K562 (cell line): ENCODE measurements around the gene ZNF791. TPM values are rescaled to one million over a fixed set of nuclear protein-coding genes. Genes with fewer than 3 reads are reported as not detected.

Source experiments
- ATAC-seq: fragments of 200-7000 bp; cut with Tn5 transposase; 3 replicates; pipeline ENCODE4 v1.9.1; 2020; ENCODE audit warnings: moderate library complexity
- BruUV-seq: library from RNA; stranded (reverse); fragments of 400-500 nt; replicated peaks from 2 replicates; lab custom pipeline; 2021; lab: Mats Ljungman, UMichigan
- CTCF ChIA-PET: fragments of 300-600 bp; formaldehyde crosslinking; extraction: SDS; loops from one replicate; lab custom pipeline; 2021; ENCODE audit warnings: low intra/inter-chr PET ratio; lab: Yijun Ruan, JAX
- POLR2A ChIA-PET: fragments of 300-600, 350-650 bp; sonication (Branson Sonifier 250); formaldehyde crosslinking; extraction: SDS; loops from one replicate; lab custom pipeline; 2021; ENCODE audit warnings: antibody characterized with exemption, inconsistent platforms; lab: Yijun Ruan, JAX
- DNase-seq, 4 experiments: peaks; one replicate each; pipeline versions ENCODE4 v3.0.0 to v3.0.0-alpha.2; 2011 to 2018; ENCODE audit warnings: low spot score in 3 of 4, mixed read lengths in 3 of 4; ENCODE audit errors: extremely low read depth in 1 of 4
- FAIRE-seq: peaks from 2 replicates; lab custom pipeline; 2011; peaks lifted over from hg19 to GRCh38; lab: Jason Lieb, UNC
- H2AFZ ChIP-seq: 2 replicates; pipeline ENCODE4 v1.6.0; 2011; ENCODE audit warnings: low read depth, low read length, control low read depth, inconsistent platforms
- H3K27ac ChIP-seq: fragments of 200-600 bp; 3 replicates; pipeline ENCODE4 v1.8.0; 2011; ENCODE audit warnings: low read depth, mild to moderate bottlenecking, control low read depth, inconsistent platforms, low read length, moderate library complexity, mixed read lengths; ENCODE audit errors: extremely low read depth
- H3K27me3 ChIP-seq, 2 experiments: fragments of 300-600 bp in 1 of 2; 2 replicates in 1 of 2; 3 replicates in 1 of 2; pipeline versions ENCODE4 v1.6.0 to v1.8.0; 2011; ENCODE audit warnings: inconsistent platforms in 2 of 2, low read length in 2 of 2, mild to moderate bottlenecking in 1 of 2, mixed read lengths in 1 of 2, moderate library complexity in 1 of 2; ENCODE audit not compliant: control insufficient read depth in 2 of 2, insufficient read depth in 2 of 2
- H3K36me3 ChIP-seq: fragments of 300-600 bp; 3 replicates; pipeline ENCODE4 v1.8.0; 2011; ENCODE audit warnings: mild to moderate bottlenecking, low read length, inconsistent platforms; ENCODE audit not compliant: control insufficient read depth, insufficient read depth
- H3K4me1 ChIP-seq, 2 experiments: fragments of 200-600 bp in 1 of 2; replicated peaks in 1 of 2; 2 replicates in 1 of 2; 3 replicates in 1 of 2; pipeline versions ENCODE4 v1.5.1 to v1.8.0; 2011; ENCODE audit warnings: inconsistent platforms in 2 of 2, low read length in 2 of 2, mild to moderate bottlenecking in 1 of 2, mixed read lengths in 1 of 2, moderate library complexity in 1 of 2; ENCODE audit not compliant: control insufficient read depth in 2 of 2, insufficient read depth in 2 of 2
- H3K4me2 ChIP-seq: 2 replicates; pipeline ENCODE4 v1.6.1; 2011; ENCODE audit warnings: low read length, control low read depth, inconsistent platforms, mixed read lengths; ENCODE audit not compliant: insufficient read depth
- H3K4me3 ChIP-seq: fragments of 200-600 bp; sonication (generic), shearing (Covaris generic); 2 replicates; pipeline ENCODE4 v1.5.1; 2016; ENCODE audit warnings: control low read depth, inconsistent platforms
- H3K79me2 ChIP-seq: fragments of 200-600 bp; 3 replicates; pipeline ENCODE4 v1.8.0; 2011; ENCODE audit warnings: low read length, inconsistent platforms; ENCODE audit not compliant: control insufficient read depth, insufficient read depth
- H3K9ac ChIP-seq, 2 experiments: 2 replicates each; pipeline versions ENCODE4 v1.6.0 to v1.6.1; 2011; ENCODE audit warnings: low read depth in 2 of 2, low read length in 2 of 2, control low read depth in 1 of 2, inconsistent platforms in 1 of 2, mild to moderate bottlenecking in 1 of 2, mixed read lengths in 1 of 2; ENCODE audit not compliant: insufficient read depth in 1 of 2
- H3K9me1 ChIP-seq: one replicate; pipeline ENCODE4 v1.6.0; 2011; ENCODE audit warnings: inconsistent platforms, mild to moderate bottlenecking, low read length, moderate library complexity; ENCODE audit not compliant: control insufficient read depth, insufficient read depth
- H3K9me3 ChIP-seq: replicated peaks from 2 replicates; pipeline ENCODE4 v1.5.1; 2011; ENCODE audit warnings: low read depth, low read length, inconsistent platforms; ENCODE audit not compliant: control insufficient read depth, insufficient read depth
- H4K20me1 ChIP-seq: replicated peaks from 2 replicates; pipeline ENCODE4 v1.6.1; 2011; ENCODE audit warnings: low read length, inconsistent platforms, mixed read lengths; ENCODE audit not compliant: control insufficient read depth, insufficient read depth
- CHCHD3 ChIP-seq: fragments of 250-450 bp; sonication (Bioruptor Pico); IDR thresholded peaks from 2 replicates; pipeline ENCODE4 v2.1.2; 2022; ENCODE audit warnings: mild to moderate bottlenecking
- MTA1 ChIP-seq: fragments of 450-650 bp; IDR thresholded peaks from 2 replicates; pipeline ENCODE4 v1.6.1; 2017; ENCODE audit warnings: borderline replicate concordance
- ZNF561 ChIP-seq: fragments of 450-650 bp; formaldehyde crosslinking; conservative IDR thresholded peaks from 2 replicates; pipeline ENCODE4 v1.4.0; 2020; ENCODE audit warnings: mild to moderate bottlenecking, moderate library complexity
- WGBS: fragments of 100-300 bp; shearing (Covaris generic); methylation state at CpG from one replicate; pipeline ENCODE4 v1.1.6; 2016; ENCODE audit warnings: low coverage, mixed read lengths; ENCODE audit not compliant: insufficient coverage; ENCODE audit errors: missing lambda C conversion rate; 5-methylcytosine and 5-hydroxymethylcytosine counted together
- in situ Hi-C: fragments of 300-500 bp; cut with MboI; formaldehyde crosslinking; loops from 4 replicates; pipeline ENCODE4 v1.15.0; 2018; ENCODE audit warnings: inconsistent platforms, mixed read lengths
- intact Hi-C: fragments of 100-400 bp; cut with micrococcal nuclease; formaldehyde crosslinking; loops from 2 replicates; pipeline ENCODE4 v1.14.2; 2022
- polyA plus RNA-seq, 8 experiments: library from polyadenylated mRNA; depleted of rRNA in 4 of 8; stranded (reverse) in 5 of 8; unstranded in 3 of 8; fragments of >200 nt; fragmentation: Nextera tagmentation in 2 of 8; fragmentation: Illumina TruSeq in 1 of 8; extraction: Ambion mirVana in 2 of 8; extraction: Trizol in 1 of 8; gene quantifications; 2 replicates each; pipeline versions ENCODE4 v1.2.1 to v1.2.3, GENCODE V29; 2011 to 2014; ENCODE audit warnings: inconsistent platforms in 1 of 8, missing spikeins in 1 of 8
- total RNA-seq, 7 experiments: library from RNA; depleted of rRNA in 6 of 7; stranded (reverse); fragments of >200 nt in 6 of 7; fragmentation: Illumina TruSeq in 2 of 7; extraction: Trizol in 2 of 7; gene quantifications; 2 replicates each; pipeline versions ENCODE4 v1.2.1 to v1.2.3, GENCODE V29; 2011 to 2021; ENCODE audit warnings: low replicate concordance in 1 of 7
- TF ChIP-seq, protein P1 (sequence below): fragments of 250-450 bp; sonication (Bioruptor Pico); IDR thresholded peaks from 2 replicates; pipeline ENCODE4 v1.5.0; 2021; ENCODE audit warnings: mild to moderate bottlenecking, moderate library complexity
- TF ChIP-seq, protein P2 (sequence below): sonication (generic); formaldehyde crosslinking; IDR thresholded peaks from 2 replicates; pipeline ENCODE4 v1.8.0; 2023; ENCODE audit warnings: mild to moderate bottlenecking, missing genetic modification reagents
- TF ChIP-seq, protein P3 (sequence below), 2 experiments: IDR thresholded peaks; 2 replicates each; pipeline ENCODE4 v1.6.1; 2011; ENCODE audit warnings: borderline replicate concordance in 1 of 2, control low read depth in 1 of 2, low read depth in 1 of 2, low read length in 1 of 2, mild to moderate bottlenecking in 1 of 2, mixed read lengths in 1 of 2, moderate library complexity in 1 of 2; ENCODE audit not compliant: insufficient read depth in 1 of 2, insufficient read length in 1 of 2, poor library complexity in 1 of 2, severe bottlenecking in 1 of 2; ENCODE audit errors: extremely low read depth in 1 of 2
- TF ChIP-seq, protein P4 (sequence below): sonication (generic); formaldehyde crosslinking; IDR thresholded peaks from 2 replicates; pipeline ENCODE4 v1.9.0; 2022; ENCODE audit warnings: mild to moderate bottlenecking, missing genetic modification reagents

The ZNF791 gene
- total and polyA plus RNA-seq, 9 of the 15 experiments (the other 6 are each of a cell fraction or from before 2014, with no cell fraction given) = 7.8 to 22.7 (median 13.1) TPM

DNA sequence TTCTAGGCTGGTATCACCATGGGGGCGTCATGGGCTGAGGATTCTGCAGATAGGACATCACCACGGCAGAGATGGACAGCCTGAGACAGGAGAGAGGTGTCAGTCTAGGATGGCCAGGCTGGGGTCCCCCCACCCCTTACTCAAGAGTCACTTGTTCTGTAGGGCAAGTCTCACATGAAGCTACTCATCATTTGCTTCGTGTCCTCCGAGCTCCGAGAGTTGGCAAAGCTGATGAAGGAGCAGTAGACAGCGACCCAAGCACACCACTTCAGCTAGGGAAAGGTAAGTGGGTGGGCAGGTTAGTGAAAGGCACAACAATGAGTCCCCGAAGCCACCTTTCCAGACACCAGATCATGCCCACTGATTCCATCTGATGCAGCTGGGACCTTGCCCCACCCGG is 57.6 kb downstream of the ZNF791 start:
- ATAC-seq = no peak
- Histone ChIP-seq H4K20me1 (peaks cover 5% of the 10 kb centered on the region; the same call in 1 of the 2 replicates), H3K79me2 (peaks cover 34% of the 10 kb centered on the region), H3K4me3 (peak overlapping the region; percentile 74), H3K9me3 (no peaks in the 10 kb centered on the region), H3K9me1 (no peaks in the 10 kb centered on the region), H2AFZ (no peak overlapping the region; the same call in 1 of the 2 replicates), H3K4me2 (peak overlapping the region; percentile 88), H3K27me3 (no peaks in the 10 kb centered on the region), H3K27ac (peak overlapping the region; percentile 94; the same call in 2 of the 3 replicates), H3K9ac (peak overlapping the region; percentile 88 to 100; a peak in 3 of 4 replicates), H3K4me1 (peaks cover 18 to 57% of the 10 kb centered on the region in 2 experiments; a peak in 4 of 5 replicates), H3K36me3 (peaks cover 34% of the 10 kb centered on the region; the same call in 2 of the 3 replicates)
- no peak for TF ChIP-seq ZNF561 (CRISPR knock-in tag)
- POLR2A ChIA-PET = interaction anchor here (0.5 to 4.7 kb wide), 5 partner anchors 12 to 853 kb away, joined by 3 to 39 read pairs (median 4); partner anchors contain the start of genes DHPS and ZNF442
- no peak for FAIRE-seq
- in situ Hi-C loops (no loop called here), intact Hi-C loops (no loop called here)
- CTCF ChIA-PET = no interaction called here
- BruUV-seq = no TSS peak
- DNase-seq = no peak
- WGBS = 15% methylated on average over 8 of the region's 8 CpGs

DNA sequence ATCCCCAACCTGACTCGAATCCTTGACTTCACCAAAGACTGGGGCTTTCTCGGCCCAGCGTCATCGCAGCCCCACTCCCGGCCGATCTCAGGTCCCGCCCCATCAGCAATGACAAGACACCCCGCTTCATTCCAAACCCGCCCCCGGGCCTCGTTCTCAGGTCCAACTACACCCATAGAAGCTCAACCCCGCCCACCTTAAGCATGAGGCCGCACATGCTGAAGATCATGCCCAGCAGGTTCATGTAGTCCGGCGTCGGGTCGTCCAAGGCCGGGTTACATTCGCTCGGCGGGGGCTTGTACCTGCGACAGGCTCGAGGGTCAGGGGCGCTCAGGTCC is 58.2 kb downstream of the ZNF791 start:
- Histone ChIP-seq H3K27ac (peak overlapping the region; percentile 94), H3K79me2 (peaks cover 34% of the 10 kb centered on the region), H3K9me3 (no peaks in the 10 kb centered on the region), H3K4me2 (peak overlapping the region; percentile 88), H3K4me3 (peak overlapping the region; percentile 74), H2AFZ (peak overlapping the region; percentile 98), H3K9me1 (no peaks in the 10 kb centered on the region), H4K20me1 (peaks cover 5% of the 10 kb centered on the region; the same call in 1 of the 2 replicates), H3K27me3 (no peaks in the 10 kb centered on the region), H3K4me1 (peaks cover 18 to 57% of the 10 kb centered on the region in 2 experiments; a peak in 4 of 5 replicates), H3K9ac (peak overlapping the region; percentile 88 to 100), H3K36me3 (peaks cover 37% of the 10 kb centered on the region; the same call in 2 of the 3 replicates)
- DNase-seq = peak; percentile 65 to 80 (median 77)
- no peak for FAIRE-seq
- ChIA-PET POLR2A (interaction anchor here (0.5 to 4.7 kb wide), 6 partner anchors 11 to 854 kb away, joined by 3 to 39 read pairs (median 4); partner anchors contain the start of genes DHPS and ZNF442), CTCF (no interaction called here)
- peak; percentile 14 for ATAC-seq
- BruUV-seq = TSS peak; percentile 77
- in situ Hi-C loops (no loop called here), intact Hi-C loops (no loop called here)
- under 1% methylated on average over 22 of the region's 24 CpGs for WGBS
- TF ChIP-seq, protein P1, sequence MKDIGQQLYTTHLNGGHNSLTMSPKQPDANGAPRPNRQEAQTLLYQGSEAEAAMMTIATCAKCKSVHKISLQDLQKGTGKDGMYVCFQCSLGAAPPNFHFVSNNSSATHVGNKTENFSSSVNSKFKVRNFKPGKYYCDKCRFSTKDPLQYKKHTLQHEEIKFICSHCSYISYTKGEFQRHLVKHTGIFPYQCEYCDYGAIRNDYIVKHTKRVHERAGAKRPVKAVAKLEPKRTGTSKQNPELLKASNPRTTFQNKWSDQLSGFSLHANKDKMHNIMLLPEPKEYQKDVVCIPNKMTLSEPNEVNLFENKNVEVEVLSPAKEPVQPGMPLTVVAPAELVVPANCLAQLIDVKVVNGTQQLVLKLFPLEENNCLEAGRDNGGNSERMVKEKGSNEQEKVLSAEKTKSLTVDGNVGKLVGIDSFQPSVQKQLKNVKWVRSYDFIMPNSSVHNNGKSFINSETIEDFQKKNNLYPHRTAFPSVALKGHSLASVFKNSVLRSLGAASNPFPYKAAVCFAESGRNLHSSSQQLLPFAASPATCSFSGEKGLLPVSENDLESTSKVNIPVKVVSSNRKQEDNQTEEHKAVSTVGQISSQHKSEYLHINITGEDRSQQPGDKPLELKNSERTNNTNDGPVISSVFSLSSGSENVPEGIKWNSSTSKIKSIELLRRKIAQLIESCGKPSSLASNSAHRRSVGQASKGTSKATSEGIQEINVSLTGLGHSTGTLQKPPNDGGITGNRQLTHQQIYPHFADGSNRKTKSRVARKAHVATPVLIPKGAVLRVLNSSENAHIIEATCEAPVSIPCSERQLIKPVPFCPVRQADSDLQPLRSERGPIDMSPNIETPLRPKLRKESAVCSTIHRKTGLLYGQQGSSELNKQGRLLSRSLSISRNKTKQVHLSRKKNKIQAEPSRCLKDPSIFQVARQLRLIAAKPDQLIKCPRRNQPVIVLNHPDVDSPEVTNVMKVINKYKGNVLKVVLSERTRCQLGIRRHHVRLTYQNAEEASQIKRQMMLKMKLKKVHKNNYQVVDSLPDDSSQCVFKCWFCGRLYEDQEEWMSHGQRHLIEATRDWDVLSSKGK = no peak
- TF ChIP-seq, protein P2, sequence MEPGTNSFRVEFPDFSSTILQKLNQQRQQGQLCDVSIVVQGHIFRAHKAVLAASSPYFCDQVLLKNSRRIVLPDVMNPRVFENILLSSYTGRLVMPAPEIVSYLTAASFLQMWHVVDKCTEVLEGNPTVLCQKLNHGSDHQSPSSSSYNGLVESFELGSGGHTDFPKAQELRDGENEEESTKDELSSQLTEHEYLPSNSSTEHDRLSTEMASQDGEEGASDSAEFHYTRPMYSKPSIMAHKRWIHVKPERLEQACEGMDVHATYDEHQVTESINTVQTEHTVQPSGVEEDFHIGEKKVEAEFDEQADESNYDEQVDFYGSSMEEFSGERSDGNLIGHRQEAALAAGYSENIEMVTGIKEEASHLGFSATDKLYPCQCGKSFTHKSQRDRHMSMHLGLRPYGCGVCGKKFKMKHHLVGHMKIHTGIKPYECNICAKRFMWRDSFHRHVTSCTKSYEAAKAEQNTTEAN = no peak
- TF ChIP-seq MTA1 (no peak), CHCHD3 (0 out of 2 replicates have a peak, but pooled peaks have one; percentile 21)
- TF ChIP-seq, protein P3, sequence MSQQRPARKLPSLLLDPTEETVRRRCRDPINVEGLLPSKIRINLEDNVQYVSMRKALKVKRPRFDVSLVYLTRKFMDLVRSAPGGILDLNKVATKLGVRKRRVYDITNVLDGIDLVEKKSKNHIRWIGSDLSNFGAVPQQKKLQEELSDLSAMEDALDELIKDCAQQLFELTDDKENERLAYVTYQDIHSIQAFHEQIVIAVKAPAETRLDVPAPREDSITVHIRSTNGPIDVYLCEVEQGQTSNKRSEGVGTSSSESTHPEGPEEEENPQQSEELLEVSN (IDR thresholded peaks at IDR 0.05; ENCODE audit: borderline replicate concordance in 1 of 2, extremely low read depth in 1 of 2, insufficient read depth in 1 of 2, insufficient read length in 1 of 2, low read depth in 1 of 2, low read length in 1 of 2, poor library complexity in 1 of 2, severe bottlenecking in 1 of 2) = peak in 1 of 2 experiments; percentile 59
- TF ChIP-seq, protein P4, sequence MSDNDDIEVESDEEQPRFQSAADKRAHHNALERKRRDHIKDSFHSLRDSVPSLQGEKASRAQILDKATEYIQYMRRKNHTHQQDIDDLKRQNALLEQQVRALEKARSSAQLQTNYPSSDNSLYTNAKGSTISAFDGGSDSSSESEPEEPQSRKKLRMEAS (CRISPR knock-in tag) = peak; percentile 58; the same call in 1 of the 2 replicates
